GM12878 (cell line): ENCODE results near the gene ZBTB3.

Experiments used
- BMI1 ChIP-seq: fragments of 450-650 bp; IDR thresholded peaks from 2 replicates; pipeline ENCODE4 v1.6.1; 2016; ENCODE audit warnings: mild to moderate bottlenecking, moderate library complexity, borderline replicate concordance
- CBX3 ChIP-seq: fragments of 200-600 bp; sonication (generic); IDR thresholded peaks from 2 replicates; pipeline ENCODE4 v1.6.1; 2016; ENCODE audit warnings: low read depth, borderline replicate concordance
- CEBPZ ChIP-seq: fragments of 150-350 bp; IDR thresholded peaks from 2 replicates; pipeline ENCODE4 v1.6.1; 2016; ENCODE audit warnings: low read depth, low read length
- CTCF ChIP-seq, 3 experiments: IDR thresholded peaks in 2 of 3; conservative IDR thresholded peaks in 1 of 3; 2 replicates each; pipeline ENCODE4 v1.5.1; 2011; ENCODE audit warnings: low read depth in 3 of 3, low read length in 3 of 3, mild to moderate bottlenecking in 3 of 3, control low read depth in 2 of 3, moderate library complexity in 2 of 3, inconsistent platforms in 1 of 3, mixed read lengths in 1 of 3; ENCODE audit not compliant: control insufficient read depth in 2 of 3, insufficient read depth in 1 of 3; ENCODE audit errors: extremely low read depth in 1 of 3
- FOS ChIP-seq: IDR thresholded peaks from 3 replicates; pipeline ENCODE4 v1.6.1; 2011; ENCODE audit warnings: borderline replicate concordance; ENCODE audit not compliant: insufficient read length; ENCODE audit errors: extremely low read depth
- MXI1 ChIP-seq: fragments of 150-350 bp; IDR thresholded peaks from 2 replicates; pipeline ENCODE4 v1.6.1; 2011; ENCODE audit warnings: low read depth, mild to moderate bottlenecking, inconsistent platforms, low read length, improper control_type of control experiment
- POLR2A ChIP-seq: IDR thresholded peaks from 2 replicates; pipeline ENCODE4 v1.6.1; 2011; ENCODE audit warnings: low read depth, mild to moderate bottlenecking, low read length
- PRDM15 ChIP-seq: fragments of 450-650 bp; formaldehyde crosslinking; IDR thresholded peaks from 2 replicates; pipeline ENCODE4 v1.4.0; 2020; ENCODE audit warnings: mild to moderate bottlenecking, moderate library complexity
- REST ChIP-seq: IDR thresholded peaks from 2 replicates; pipeline ENCODE4 v1.6.1; 2012; ENCODE audit warnings: mild to moderate bottlenecking, low read depth, low read length
- SRF ChIP-seq, 2 experiments: IDR thresholded peaks; 2 replicates each; pipeline ENCODE4 v1.6.1; 2011; ENCODE audit warnings: low read depth in 2 of 2, low read length in 2 of 2, mild to moderate bottlenecking in 1 of 2, moderate library complexity in 1 of 2
- TARDBP ChIP-seq: IDR thresholded peaks from 2 replicates; pipeline ENCODE4 v1.6.1; 2016; ENCODE audit warnings: borderline replicate concordance
- ZNF622 ChIP-seq: fragments of 450-650 bp; IDR thresholded peaks from 2 replicates; pipeline ENCODE4 v1.6.1; 2017; ENCODE audit warnings: mild to moderate bottlenecking, inconsistent platforms

- no peak for TF ChIP-seq REST
- no peak for TF ChIP-seq TARDBP
- no peak for TF ChIP-seq ZNF622
- no peak for TF ChIP-seq POLR2A
- TF ChIP-seq FOS = no peak
- TF ChIP-seq PRDM15 = no peak
- TF ChIP-seq CEBPZ = no peak
- no peak for TF ChIP-seq SRF (IDR thresholded peaks at IDR 0.05; ENCODE audit: low read depth in 2 of 2, low read length in 2 of 2)
- TF ChIP-seq CTCF (IDR thresholded peaks at IDR 0.05 in 2 of 3, conservative IDR thresholded peaks at IDR 0.05 in 1 of 3; ENCODE audit: control insufficient read depth in 2 of 3, extremely low read depth in 1 of 3, insufficient read depth in 1 of 3, low read depth in 3 of 3, low read length in 3 of 3) = no peak
- no peak for TF ChIP-seq MXI1
- TF ChIP-seq BMI1 = no peak
- no peak for TF ChIP-seq CBX3
Measured at GRCh38 chr11:62706850-62707247, 47.1 kb downstream of the ZBTB3 start.
